ENCODE data around the gene RIPPLY1.

RIPPLY1 gene

DNA sequence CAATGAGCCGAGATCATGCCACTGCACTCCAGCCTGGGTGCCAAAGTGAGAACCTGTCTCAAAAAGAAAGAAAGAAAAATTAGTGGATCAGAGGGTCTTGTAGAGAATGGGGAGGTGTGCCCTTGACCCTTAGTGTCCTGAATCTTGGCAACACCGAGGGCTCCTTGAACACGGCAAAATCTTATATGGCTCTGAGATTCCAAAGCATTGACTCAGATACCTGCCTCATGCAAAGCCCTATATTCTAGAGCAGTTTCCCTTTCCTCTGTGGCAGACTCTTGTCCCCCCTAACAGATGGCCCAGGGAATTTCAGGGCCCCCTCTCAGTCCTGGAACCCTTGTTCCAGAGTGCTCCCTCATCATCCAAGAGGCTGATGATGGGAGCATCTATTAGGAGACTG lies 23.9 kb upstream of the RIPPLY1 start:
- Histone ChIP-seq H3K79me2 (ENCODE audit: insufficient read depth, low read length) (no peaks in the 10 kb centered on the region), H3K9me3 (ENCODE audit: insufficient read depth, low read depth, low read length) (no peaks in the 10 kb centered on the region), H3K4me2 (ENCODE audit: low read depth, low read length, poor library complexity, severe bottlenecking) (no peak overlapping the region), H4K20me1 (ENCODE audit: insufficient read depth, low read length, poor library complexity, severe bottlenecking) (no peaks in the 10 kb centered on the region), H3K36me3 (ENCODE audit: insufficient read depth, low read length) (no peaks in the 10 kb centered on the region), H3K4me3 (ENCODE audit: low read length, poor library complexity, severe bottlenecking) (no peak overlapping the region), H3K9me2 (replicated peaks; ENCODE audit: low read depth, low read length) (no peaks in the 10 kb centered on the region), H3K27me3 (ENCODE audit: insufficient read depth, low read length, poor library complexity, severe bottlenecking) (no peaks in the 10 kb centered on the region), H3K4me1 (ENCODE audit: insufficient read depth, low read length, poor library complexity, severe bottlenecking) (peaks cover 2% of the 10 kb centered on the region), H2AFZ (ENCODE audit: low read length) (no peak overlapping the region), H3K9ac (ENCODE audit: low read depth, low read length, poor library complexity, severe bottlenecking) (no peak overlapping the region), H3F3A (ENCODE audit: low read depth) (no peaks in the 10 kb centered on the region)
- no peak for TF ChIP-seq CTCF (conservative IDR thresholded peaks at IDR 0.05; ENCODE audit: low read length)
- no peak for TF ChIP-seq EZH2phosphoT487 (IDR thresholded peaks at IDR 0.05; ENCODE audit: borderline replicate concordance)

GRCh38 chrX:106921637-106922036 lies 18.5 kb upstream of the RIPPLY1 start:
- Histone ChIP-seq H4K20me1 (ENCODE audit: insufficient read depth, low read length, poor library complexity, severe bottlenecking) (no peaks in the 10 kb centered on the region), H3K9me2 (replicated peaks; ENCODE audit: low read depth, low read length) (no peaks in the 10 kb centered on the region), H3K9ac (ENCODE audit: low read depth, low read length, poor library complexity, severe bottlenecking) (no peak overlapping the region), H3K4me2 (ENCODE audit: low read depth, low read length, poor library complexity, severe bottlenecking) (no peak overlapping the region), H3K27me3 (ENCODE audit: insufficient read depth, low read length, poor library complexity, severe bottlenecking) (no peaks in the 10 kb centered on the region), H3K36me3 (ENCODE audit: insufficient read depth, low read length) (no peaks in the 10 kb centered on the region), H3F3A (ENCODE audit: low read depth) (no peaks in the 10 kb centered on the region), H2AFZ (ENCODE audit: low read length) (no peak overlapping the region), H3K4me3 (ENCODE audit: low read length, poor library complexity, severe bottlenecking) (no peak overlapping the region), H3K4me1 (ENCODE audit: insufficient read depth, low read length, poor library complexity, severe bottlenecking) (peaks cover 16% of the 10 kb centered on the region), H3K79me2 (ENCODE audit: insufficient read depth, low read length) (no peaks in the 10 kb centered on the region), H3K9me3 (ENCODE audit: insufficient read depth, low read depth, low read length) (no peaks in the 10 kb centered on the region)
- TF ChIP-seq CTCF (conservative IDR thresholded peaks at IDR 0.05; ENCODE audit: low read length) (no peak), EZH2phosphoT487 (IDR thresholded peaks at IDR 0.05; ENCODE audit: borderline replicate concordance) (no peak)

GRCh38 chrX:106919932-106920452 lies 16.9 kb upstream of the RIPPLY1 start, which contains the start of gene CLDN2:
TSS of gene CLDN2 (plus strand) at chrX:106920402. CDS start at chrX:106928229, 7,827 bp downstream.
- Histone ChIP-seq H3K4me3 (ENCODE audit: low read length, poor library complexity, severe bottlenecking) (no peak within 1 kb of the TSS), H3K27me3 (ENCODE audit: insufficient read depth, low read length, poor library complexity, severe bottlenecking) (no peaks in the 10 kb centered on the region), H4K20me1 (ENCODE audit: insufficient read depth, low read length, poor library complexity, severe bottlenecking) (no peaks in the 10 kb centered on the region), H3F3A (ENCODE audit: low read depth) (no peaks in the 10 kb centered on the region), H3K9me2 (replicated peaks; ENCODE audit: low read depth, low read length) (no peaks in the 10 kb centered on the region), H3K36me3 (ENCODE audit: insufficient read depth, low read length) (no peaks in the 10 kb centered on the region), H3K4me2 (ENCODE audit: low read depth, low read length, poor library complexity, severe bottlenecking) (no peak within 1 kb of the TSS), H3K9me3 (ENCODE audit: insufficient read depth, low read depth, low read length) (no peaks in the 10 kb centered on the region), H3K79me2 (ENCODE audit: insufficient read depth, low read length) (no peaks in the 10 kb centered on the region), H3K9ac (ENCODE audit: low read depth, low read length, poor library complexity, severe bottlenecking) (no peak within 1 kb of the TSS), H3K4me1 (ENCODE audit: insufficient read depth, low read length, poor library complexity, severe bottlenecking) (peaks cover 16% of the 10 kb centered on the region), H2AFZ (ENCODE audit: low read length) (no peak within 1 kb of the TSS)
- TF ChIP-seq CTCF (conservative IDR thresholded peaks at IDR 0.05; ENCODE audit: low read length) (no peak), EZH2phosphoT487 (IDR thresholded peaks at IDR 0.05; ENCODE audit: borderline replicate concordance) (no peak)
